K562 (cell line): ENCODE measurements around the gene FOXJ2. TPM values are rescaled to one million over a fixed set of nuclear protein-coding genes. Genes with fewer than 3 reads are reported as not detected.

Experiments used
- ASH1L ChIP-seq: fragments of 450-650 bp; IDR thresholded peaks from 2 replicates; pipeline ENCODE4 v1.6.1; 2018; ENCODE audit warnings: borderline replicate concordance, mild to moderate bottlenecking, low read depth; ENCODE audit not compliant: partially characterized antibody
- FOXK1 ChIP-seq: sonication (generic); formaldehyde crosslinking; IDR thresholded peaks from 2 replicates; pipeline ENCODE4 v1.8.0; 2022; ENCODE audit warnings: missing genetic modification reagents, mild to moderate bottlenecking, borderline replicate concordance
- IRF1 ChIP-seq: sonication (generic); formaldehyde crosslinking; IDR thresholded peaks from 2 replicates; pipeline ENCODE4 v1.8.0; 2022; ENCODE audit warnings: missing genetic modification reagents, mild to moderate bottlenecking, borderline replicate concordance
- LCOR ChIP-seq: sonication (generic); formaldehyde crosslinking; IDR thresholded peaks from 2 replicates; pipeline ENCODE4 v1.8.0; 2022; ENCODE audit warnings: mild to moderate bottlenecking, missing genetic modification reagents
- MGA ChIP-seq: fragments of 450-650 bp; IDR thresholded peaks from 2 replicates; pipeline ENCODE4 v1.6.1; 2016; ENCODE audit warnings: mild to moderate bottlenecking, moderate library complexity
- POU5F1 ChIP-seq: fragments of 150-350 bp; IDR thresholded peaks from 2 replicates; pipeline ENCODE4 v1.6.1; 2014; ENCODE audit warnings: borderline replicate concordance, low read length, low read depth, mild to moderate bottlenecking; ENCODE audit not compliant: partially characterized antibody
- TCF3 ChIP-seq: sonication (generic); formaldehyde crosslinking; IDR thresholded peaks from 2 replicates; pipeline ENCODE4 v1.4.0; 2020; ENCODE audit warnings: mild to moderate bottlenecking, missing genetic modification reagents
- U2AF1 ChIP-seq: fragments of 200-400 bp; formaldehyde crosslinking; optimal IDR thresholded peaks from 2 replicates; pipeline ENCODE3; 2017; ENCODE audit warnings: mild to moderate bottlenecking, low read depth, low read length, moderate library complexity
- ZNF23 ChIP-seq: fragments of 250-450 bp; sonication (Bioruptor Pico); IDR thresholded peaks from 2 replicates; pipeline ENCODE4 v1.4.0; 2020; ENCODE audit warnings: mild to moderate bottlenecking
- ZNF609 ChIP-seq: sonication (generic); formaldehyde crosslinking; IDR thresholded peaks from 2 replicates; pipeline ENCODE4 v1.8.1; 2023; ENCODE audit warnings: missing genetic modification reagents, mild to moderate bottlenecking, borderline replicate concordance
- polyA plus RNA-seq, 8 experiments: library from polyadenylated mRNA; depleted of rRNA in 4 of 8; stranded (reverse) in 5 of 8; unstranded in 3 of 8; fragments of >200 nt; fragmentation: Nextera tagmentation in 2 of 8; fragmentation: Illumina TruSeq in 1 of 8; extraction: Ambion mirVana in 2 of 8; extraction: Trizol in 1 of 8; gene quantifications; 2 replicates each; pipeline versions ENCODE4 v1.2.1 to v1.2.3, GENCODE V29; 2011 to 2014; ENCODE audit warnings: inconsistent platforms in 1 of 8, missing spikeins in 1 of 8
- total RNA-seq, 7 experiments: library from RNA; depleted of rRNA in 6 of 7; stranded (reverse); fragments of >200 nt in 6 of 7; fragmentation: Illumina TruSeq in 2 of 7; extraction: Trizol in 2 of 7; gene quantifications; 2 replicates each; pipeline versions ENCODE4 v1.2.1 to v1.2.3, GENCODE V29; 2011 to 2021; ENCODE audit warnings: low replicate concordance in 1 of 7

Gene FOXJ2
- total and polyA plus RNA-seq, 9 of the 15 experiments (the other 6 are each of a cell fraction or from before 2014, with no cell fraction given), result 1.0 to 7.5 (median 2.4) TPM

- TF ChIP-seq ASH1L (peak; percentile 87), IRF1 (CRISPR knock-in tag) (no peak), ZNF609 (CRISPR knock-in tag) (no peak), TCF3 (CRISPR knock-in tag) (no peak), FOXK1 (no peak), LCOR (CRISPR knock-in tag) (peak; percentile 97), POU5F1 (no peak), MGA (no peak), ZNF23 (no peak), U2AF1 (no peak)
Measured at GRCh38 chr12:8026291-8026900, 6.1 kb upstream of the FOXJ2 start (continued).
